SW480 (cell line): Measurements from ENCODE around the gene ADAM15.

Experiments
- DNase-seq: peaks from one replicate; pipeline ENCODE4 v3.0.0-alpha.2; 2016; ENCODE audit warnings: low spot score

ADAM15 gene

DNA sequence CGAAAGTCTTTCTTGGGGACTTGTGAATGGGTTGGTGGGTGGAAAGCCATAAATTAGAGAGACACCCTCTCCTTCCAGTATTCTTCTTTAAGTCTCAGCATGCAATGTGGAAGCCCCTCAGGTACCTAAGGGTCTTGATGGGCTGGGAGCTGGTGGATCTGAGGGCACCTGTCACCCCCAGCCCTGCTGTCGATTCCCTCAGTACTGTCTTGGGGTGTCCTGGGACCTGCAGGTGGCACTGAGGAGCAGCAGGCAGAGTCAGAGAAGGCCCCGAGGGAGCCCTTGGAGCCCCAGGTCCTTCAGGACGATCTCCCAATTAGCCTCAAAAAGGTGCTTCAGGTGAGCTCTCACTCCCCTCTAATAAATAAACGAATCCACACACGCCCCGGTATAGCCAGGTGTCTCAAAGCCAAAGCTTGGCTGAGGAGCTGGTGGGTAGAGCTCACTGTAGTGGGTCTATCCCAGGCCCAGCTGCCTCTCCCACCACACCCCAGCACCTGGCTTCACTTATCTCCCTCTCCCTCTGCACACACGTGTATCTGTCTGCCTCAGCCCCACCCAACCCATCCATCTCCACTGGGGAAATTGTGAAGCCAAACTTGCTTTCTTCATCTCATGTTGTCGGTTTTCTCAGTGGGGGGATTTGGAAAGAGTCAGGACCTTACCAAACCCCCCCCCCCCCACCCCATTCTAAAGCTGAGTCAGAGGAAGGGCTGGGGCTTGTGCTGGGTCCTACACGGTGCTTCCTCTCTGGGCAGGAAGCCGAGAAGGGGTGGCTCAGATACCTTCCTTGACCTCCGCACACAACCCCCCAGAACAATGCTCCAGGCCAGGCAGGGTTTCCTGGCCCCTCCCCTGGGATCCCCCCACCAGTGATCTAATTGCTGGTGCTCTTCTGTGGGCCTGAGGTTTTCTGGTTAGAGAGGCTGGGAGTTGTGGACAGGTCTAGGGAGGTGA is 1.6 kb downstream of the ADAM15 start:
- DNase-seq = peak; percentile 47

- DNase-seq = no peak
These were observed 2.5 kb downstream of the ADAM15 start for GRCh38 chr1:155053531-155054105.

GRCh38 chr1:155057104-155057503 is 6.0 kb downstream of the ADAM15 start:
- no peak for DNase-seq

DNA sequence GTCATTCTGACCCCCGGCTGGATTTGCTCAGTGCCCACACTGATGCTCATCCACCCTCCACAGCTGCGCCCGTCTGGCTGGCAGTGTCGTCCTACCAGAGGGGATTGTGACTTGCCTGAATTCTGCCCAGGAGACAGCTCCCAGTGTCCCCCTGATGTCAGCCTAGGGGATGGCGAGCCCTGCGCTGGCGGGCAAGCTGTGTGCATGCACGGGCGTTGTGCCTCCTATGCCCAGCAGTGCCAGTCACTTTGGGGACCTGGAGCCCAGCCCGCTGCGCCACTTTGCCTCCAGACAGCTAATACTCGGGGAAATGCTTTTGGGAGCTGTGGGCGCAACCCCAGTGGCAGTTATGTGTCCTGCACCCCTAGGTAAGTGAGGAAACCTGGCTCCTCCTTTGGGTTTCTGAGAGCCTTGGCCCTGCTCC is 6.7 kb downstream of the ADAM15 start:
- DNase-seq = no peak

- no peak for DNase-seq
These were observed 9.6 kb downstream of the ADAM15 start for GRCh38 chr1:155060736-155061135.

DNA sequence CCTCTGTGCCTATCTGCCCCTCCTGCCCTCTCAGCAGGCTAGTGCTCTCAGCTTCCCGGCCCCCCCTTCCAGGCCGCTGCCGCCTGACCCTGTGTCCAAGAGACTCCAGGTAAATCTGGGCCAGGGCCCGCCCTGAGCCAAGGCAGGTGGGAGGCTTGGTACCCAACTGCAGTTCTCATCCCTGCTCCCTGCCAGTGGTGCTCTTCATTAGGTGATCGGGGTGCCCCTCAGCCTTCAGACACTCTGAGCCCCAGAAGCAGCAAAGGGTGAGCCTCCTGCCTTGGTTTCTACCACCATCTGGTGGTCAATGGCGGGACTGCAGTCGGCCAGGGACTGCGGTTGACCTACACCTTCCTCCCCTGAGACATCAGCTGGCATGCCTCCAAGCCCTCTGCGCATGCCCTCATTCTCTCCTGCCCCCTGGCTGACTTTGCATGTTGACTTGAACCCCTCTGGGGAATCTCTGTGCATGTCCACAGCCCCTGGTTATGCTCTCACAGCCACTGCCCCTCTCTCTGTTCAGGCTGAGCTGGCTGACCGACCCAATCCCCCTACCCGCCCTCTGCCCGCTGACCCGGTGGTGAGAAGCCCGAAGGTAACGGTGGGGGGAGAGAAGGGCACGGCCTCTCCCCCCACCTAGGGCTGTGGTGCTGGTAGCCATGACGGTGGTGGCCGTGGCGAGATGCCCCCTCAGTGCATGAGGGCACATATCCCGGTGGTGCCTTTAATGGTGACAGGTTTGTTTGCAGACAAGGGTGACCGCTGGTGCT is 10.4 kb downstream of the ADAM15 start:
- peak; percentile 79 for DNase-seq

- no peak for DNase-seq
These were observed 11.1 kb downstream of the ADAM15 start for GRCh38 chr1:155062151-155062686.

DNA sequence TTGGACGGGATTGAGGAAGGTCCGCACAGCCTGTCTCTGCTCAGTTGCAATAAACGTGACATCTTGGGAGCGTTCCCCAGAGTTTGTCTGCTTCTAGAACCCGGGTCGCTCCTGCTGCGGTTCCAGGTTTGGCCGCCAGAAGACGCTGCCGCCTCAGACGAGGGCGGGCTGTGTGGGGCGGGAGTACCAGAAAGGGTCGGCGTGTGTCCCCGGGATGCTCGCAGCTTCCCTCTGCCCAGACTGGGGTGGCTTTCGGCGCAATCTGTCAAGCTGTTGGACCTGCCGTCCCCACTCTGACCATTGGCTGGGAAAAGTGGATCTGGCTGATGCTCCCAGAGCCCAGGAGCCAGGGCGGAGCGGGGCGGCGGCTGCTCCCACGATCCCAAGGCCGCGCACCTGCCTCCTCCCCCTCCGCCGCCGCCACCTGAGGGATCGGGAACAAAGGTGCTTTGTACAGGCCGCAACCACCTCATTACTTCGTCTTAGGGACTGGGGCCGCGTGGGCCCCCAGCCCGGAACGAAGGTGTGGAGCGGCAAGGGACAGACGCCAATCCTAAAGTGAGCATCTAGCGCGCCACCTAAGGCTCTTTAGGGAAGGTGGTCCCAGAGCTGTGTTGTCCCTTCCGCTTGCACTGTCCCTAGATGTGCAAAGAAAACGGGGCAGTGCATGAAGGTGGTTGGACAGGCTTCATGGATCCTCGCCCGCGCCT is 11.7 kb downstream of the ADAM15 start:
- peak; percentile 82 for DNase-seq

GRCh38 chr1:155063550-155064110 is 12.5 kb downstream of the ADAM15 start, which contains the start of gene EFNA4:
Gene EFNA4, plus strand, starts transcription at chr1:155063740. Its CDS starts 84 bp downstream, at chr1:155063824.
- peak; percentile 91 for DNase-seq

GRCh38 chr1:155064111-155064831 is 13.2 kb downstream of the ADAM15 start:
- peak; percentile 62 for DNase-seq

- no peak for DNase-seq
These were observed 13.8 kb downstream of the ADAM15 start for GRCh38 chr1:155064832-155065429.

GRCh38 chr1:155066777-155067176 is 15.7 kb downstream of the ADAM15 start:
- DNase-seq = no peak

GRCh38 chr1:155068599-155068998 is 17.5 kb downstream of the ADAM15 start:
- no peak for DNase-seq

GRCh38 chr1:155069551-155070157 is 18.5 kb downstream of the ADAM15 start:
- peak; percentile 88 for DNase-seq

DNA sequence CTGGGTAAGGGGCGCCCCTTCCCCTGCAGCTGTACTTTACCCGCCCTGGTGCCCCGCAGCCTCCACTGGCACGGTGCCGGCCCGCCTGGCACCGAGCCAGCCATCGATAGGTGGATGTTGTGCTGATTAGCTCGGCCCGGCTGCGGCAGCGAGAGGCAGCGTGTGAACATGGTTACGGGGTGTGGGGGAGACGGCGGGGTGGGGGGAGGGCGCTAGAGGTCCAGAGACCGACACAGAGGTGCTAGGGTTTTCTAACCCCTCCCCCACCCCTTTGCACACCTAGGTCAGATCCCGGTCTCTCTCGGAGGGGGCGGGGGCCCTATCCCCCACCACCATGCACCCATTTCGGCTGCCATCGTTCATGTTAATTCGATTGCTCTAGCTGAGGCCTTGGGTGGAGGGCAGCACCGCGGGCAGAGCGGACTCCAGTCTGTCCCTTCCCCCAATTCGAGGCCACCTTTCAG is 19.1 kb downstream of the ADAM15 start:
- peak; percentile 29 for DNase-seq

GRCh38 chr1:155070721-155071569 is 19.8 kb downstream of the ADAM15 start:
- peak; percentile 89 for DNase-seq

GRCh38 chr1:155071701-155072100 is 20.6 kb downstream of the ADAM15 start:
- DNase-seq = no peak

- DNase-seq = no peak
These were observed 21.6 kb downstream of the ADAM15 start for GRCh38 chr1:155072531-155073289.
